Tibial nerve (tissue), 3 donors: ENCODE measurements around the gene USP17L10.
"Not testable (repeated sequence)": the region's sequence is repeated elsewhere in the genome, so short reads cannot be mapped to it uniquely, and the experiment has no call there.

Source experiments
- CTCF ChIP-seq, 5 experiments: fragments of 200-600 bp in 3 of 5; fragments of 450-650 bp in 2 of 5; sonication (generic) in 3 of 5; IDR thresholded peaks; one replicate each; pipeline ENCODE4 v1.5.1; 2016 to 2019; ENCODE audit warnings: antibody characterized with exemption in 5 of 5, mild to moderate bottlenecking in 3 of 5, moderate library complexity in 2 of 5
- POLR2A ChIP-seq, 2 donors: fragments of 450-650 bp; IDR thresholded peaks; one replicate each; pipeline ENCODE4 v1.6.1; 2017; ENCODE audit warnings: antibody characterized with exemption in 2 of 2, mild to moderate bottlenecking in 2 of 2, moderate library complexity in 2 of 2

- not testable (repeated sequence) for TF ChIP-seq POLR2A, CTCF (IDR thresholded peaks at IDR 0.05)
Measured at GRCh38 chr4:9253078-9253477, 42.6 kb downstream of the USP17L10 start, which contains the start of gene USP17L19.
